HG03095 (cell line): ENCODE results near the gene DBT.
"Not testable (repeated sequence)": the region's sequence is repeated elsewhere in the genome, so short reads cannot be mapped to it uniquely, and the experiment has no call there.

Experiments
- ATAC-seq: cut with Tn5 transposase; IDR thresholded peaks from one replicate; pipeline ENCODE4 v1.9.1; 2021; ENCODE audit warnings: moderate library complexity; ENCODE audit not compliant: unreplicated experiment

DBT gene

GRCh38 chr1:100249537-100250257 lies at the start of gene DBT:
Gene DBT (minus strand): TSS chr1:100249834. CDS start chr1:100249820, 14 bp downstream.
- peak; percentile 100 for ATAC-seq

- no peak for ATAC-seq
Observed at GRCh38 chr1:100298512-100298911, 48.9 kb upstream of the DBT start.

DNA sequence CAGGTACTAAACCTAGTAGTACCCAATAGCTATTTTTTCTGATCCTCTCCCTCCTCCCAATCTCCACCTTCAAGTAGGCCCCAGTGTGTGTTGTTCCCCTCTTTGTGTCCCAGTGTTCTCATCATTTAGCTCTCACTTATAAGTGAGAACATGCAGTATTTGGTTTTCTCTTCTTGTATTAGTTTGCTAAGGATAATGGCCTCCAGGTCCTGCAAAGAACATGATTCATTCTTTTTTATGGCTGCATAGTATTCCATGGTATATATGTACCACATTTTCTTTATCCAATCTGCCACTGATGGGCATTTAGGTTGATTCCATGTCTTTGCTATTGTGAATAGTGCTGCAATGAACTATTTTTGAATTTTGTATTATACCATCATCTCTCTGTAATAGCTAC lies 47.4 kb upstream of the DBT start:
- ATAC-seq, result not testable (repeated sequence)

DNA sequence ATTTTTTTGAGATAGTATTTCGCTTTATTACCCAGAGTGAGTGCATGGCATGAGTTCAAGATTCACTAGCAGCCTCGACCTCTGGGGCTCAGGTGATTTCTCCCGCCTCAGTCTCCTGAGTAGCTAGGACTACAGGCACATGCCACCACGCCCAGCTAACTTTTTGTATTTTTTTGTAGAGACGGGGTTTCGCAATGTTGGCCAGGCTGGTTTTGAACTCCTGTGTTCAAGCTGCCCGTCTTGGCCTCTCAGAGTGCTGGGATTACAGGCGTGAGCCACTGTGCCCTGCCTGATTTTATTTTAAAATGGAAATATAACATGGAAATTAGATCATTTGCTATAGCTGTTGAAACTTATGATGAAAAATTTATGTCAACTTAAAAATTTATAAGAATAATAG lies 46.5 kb upstream of the DBT start:
- no peak for ATAC-seq

DNA sequence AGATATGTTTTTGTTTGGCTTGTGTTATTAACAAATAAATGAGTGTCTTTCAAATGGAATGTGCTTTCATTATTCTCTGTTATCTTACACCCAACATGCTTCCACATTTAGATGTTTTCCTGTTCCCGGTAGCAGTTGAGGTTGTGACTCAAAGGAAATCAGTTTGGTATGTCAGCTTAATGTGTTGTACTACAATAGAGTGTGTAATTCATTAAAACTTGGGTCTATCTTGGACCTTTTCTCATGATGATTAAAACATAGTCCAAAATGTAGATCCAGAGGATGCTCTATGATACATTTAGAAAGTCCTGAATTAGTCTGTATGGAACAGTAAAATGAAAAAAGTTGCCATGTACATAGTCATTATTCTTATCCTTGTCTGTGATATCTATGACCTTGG lies 43.1 kb upstream of the DBT start:
- ATAC-seq, result no peak

DNA sequence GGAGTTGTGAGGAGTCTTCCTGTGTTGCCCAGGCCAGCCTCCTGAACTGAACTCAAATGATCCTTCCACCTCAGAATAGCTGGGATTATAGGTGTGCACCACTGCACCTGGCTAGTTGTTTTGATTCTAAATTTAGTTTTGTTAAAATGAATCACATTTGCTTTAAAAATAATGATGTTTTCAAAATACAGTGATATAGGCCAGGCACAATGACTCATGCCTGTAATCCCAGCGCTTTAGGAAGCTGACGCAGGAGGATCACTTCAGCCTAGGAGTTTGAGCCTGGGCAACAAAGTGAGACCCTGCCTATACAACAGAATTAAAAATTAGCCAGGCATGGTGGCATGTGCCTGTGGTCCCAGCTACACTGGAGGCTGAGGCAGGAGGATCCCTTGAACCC lies 40.7 kb upstream of the DBT start:
- no peak for ATAC-seq

DNA sequence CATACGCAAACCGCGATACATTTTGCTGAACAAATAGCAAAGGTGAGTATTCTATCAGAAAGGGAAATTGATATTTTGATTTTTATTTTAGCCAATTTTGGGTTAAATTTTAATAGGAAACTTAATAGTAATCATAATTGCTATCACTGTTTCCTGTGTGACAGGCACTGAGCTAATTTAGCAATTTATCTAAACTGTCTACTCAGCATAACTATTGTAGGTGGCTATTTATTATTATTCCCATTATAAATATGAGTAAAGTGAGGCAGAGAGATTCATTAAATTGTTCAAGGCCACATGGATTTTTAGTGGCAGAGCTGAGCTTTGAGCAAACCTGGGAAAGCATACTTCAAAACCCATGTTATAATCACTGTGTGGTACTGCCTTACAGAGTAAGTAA lies 37.5 kb upstream of the DBT start:
- ATAC-seq, result no peak

DNA sequence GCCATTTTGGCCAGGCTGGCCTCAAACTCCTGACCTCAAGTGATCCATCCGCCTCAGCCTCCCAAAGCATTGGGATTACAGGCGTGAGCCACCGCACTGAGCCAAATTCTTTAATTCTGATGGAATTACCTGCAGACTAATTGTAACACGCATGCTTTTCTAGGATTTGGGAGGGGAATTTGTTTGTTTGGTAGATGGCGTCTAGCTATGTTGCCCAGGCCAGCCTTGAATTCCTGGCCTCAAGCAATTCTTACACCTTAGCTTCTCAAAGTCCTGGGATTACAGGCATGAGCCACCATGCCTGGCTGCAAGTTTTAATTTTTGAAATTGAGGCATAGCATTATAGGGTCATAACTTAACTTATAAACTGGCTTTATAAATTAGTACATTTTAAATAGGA lies 35.0 kb upstream of the DBT start:
- no peak for ATAC-seq

DNA sequence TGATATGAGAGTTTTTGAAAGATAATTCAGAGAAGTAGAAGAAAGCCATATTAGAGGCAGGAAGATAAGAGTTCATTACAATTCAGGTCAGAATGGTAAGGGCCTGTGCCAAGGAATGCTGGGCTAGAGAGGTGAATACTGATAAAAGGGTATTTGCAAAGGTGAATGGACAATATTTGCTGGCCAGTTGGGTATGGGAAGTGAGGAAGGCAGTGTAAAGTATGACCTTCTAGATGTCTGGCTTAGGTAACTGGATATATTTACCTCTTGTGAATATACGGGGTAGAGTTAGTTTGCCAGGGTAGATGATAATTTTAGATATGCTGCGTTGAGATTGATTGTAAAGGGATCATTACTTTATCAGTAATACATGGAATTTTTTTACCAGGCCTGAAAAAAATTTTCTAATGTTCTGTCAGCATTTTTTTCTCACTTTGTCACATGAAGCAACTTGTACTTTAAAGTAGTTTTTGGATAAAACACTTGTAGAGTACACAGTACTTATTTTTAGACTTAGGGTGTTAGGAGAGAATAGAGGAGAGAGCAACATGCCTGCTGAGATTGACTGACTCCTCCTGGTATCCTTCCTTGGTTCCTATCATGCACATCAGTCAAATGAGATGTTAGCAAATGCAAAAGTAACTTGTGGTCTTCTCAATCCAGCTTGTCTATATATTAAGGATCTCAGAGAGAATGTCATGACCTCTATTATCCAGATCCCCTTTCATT lies 30.5 kb upstream of the DBT start:
- no peak for ATAC-seq

GRCh38 chr1:100279358-100279923 lies 29.8 kb upstream of the DBT start:
- no peak for ATAC-seq

DNA sequence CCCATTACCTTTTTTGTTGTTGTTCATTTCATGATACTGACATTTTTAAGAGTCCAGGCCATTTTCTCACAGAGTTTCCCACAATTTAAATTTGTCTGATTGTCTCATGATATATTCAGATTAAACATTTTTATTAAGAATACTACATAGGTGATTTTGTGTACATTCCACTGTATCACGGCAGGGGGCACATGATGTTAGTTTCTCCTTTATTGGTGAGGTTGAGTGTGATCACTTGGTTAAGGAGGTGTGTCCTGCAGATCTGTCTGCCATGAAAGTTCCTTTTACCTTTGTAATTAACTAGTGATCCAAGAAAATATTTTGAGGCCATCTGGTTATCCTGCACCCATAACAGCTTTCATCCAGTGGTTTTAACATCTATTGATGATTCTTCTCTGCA lies 28.2 kb upstream of the DBT start:
- no peak for ATAC-seq

DNA sequence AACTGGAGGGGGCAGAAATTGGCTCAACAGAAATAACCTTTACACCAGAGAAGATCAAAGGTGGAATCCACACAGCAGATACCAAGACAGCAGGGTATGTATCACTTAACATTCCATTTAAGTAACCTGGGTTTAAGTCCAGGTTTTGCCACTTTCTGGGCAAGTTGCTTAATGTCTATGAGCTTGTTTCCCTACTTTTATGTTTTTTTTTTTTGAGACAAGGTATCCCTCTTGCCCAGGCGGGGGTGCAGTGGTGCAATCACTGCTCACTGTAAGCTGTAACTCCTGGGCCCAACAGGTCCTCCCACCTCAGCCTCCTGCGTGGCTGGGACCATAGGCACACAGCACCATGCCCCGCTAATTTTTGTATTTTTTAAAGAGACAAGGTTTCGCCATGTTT lies 18.6 kb upstream of the DBT start:
- ATAC-seq, result no peak

GRCh38 chr1:100267284-100267683 lies 17.6 kb upstream of the DBT start:
- no peak for ATAC-seq

- ATAC-seq, result peak; percentile 17
Observed at GRCh38 chr1:100266741-100267140, 17.1 kb upstream of the DBT start.

DNA sequence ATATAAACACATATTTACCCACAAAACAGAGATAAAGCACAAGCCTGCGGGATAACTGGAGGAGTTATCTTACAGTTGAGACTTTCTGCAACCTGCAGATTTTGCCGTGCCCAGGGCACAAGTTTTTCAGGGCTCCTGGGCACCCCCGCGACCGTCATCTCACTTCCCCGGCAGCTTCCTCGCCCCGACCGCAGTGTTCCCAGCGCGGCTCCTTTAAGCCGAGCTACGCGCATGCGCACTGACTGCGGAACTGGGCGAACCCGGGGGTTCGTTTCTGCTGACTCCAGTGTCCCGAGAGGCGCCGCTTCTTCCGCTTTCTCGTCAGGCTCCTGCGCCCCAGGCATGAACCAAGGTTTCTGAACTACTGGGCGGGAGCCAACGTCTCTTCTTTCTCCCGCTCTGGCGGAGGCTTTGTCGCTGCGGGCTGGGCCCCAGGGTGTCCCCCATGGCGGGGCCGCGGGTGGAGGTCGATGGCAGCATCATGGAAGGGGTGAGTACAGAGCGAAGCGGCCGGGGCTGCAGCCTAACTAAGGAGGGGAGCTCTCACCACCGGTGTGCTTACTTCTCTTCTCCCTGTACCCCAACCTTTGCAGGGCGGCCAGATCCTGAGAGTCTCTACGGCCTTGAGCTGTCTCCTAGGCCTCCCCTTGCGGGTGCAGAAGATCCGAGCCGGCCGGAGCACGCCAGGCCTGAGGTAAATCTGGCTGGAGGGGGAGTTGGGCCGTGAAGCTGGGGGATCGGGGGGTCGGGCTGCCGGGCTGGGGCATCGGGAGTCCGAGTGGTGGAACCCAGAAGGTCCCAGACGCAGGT lies 16.5 kb upstream of the DBT start, which contains the start of gene RTCA:
Gene RTCA (plus strand): TSS at position 286 of the 810 bp plus-strand sequence. CDS start 160 bp downstream, at position 446.
- ATAC-seq, result peak; percentile 95

DNA sequence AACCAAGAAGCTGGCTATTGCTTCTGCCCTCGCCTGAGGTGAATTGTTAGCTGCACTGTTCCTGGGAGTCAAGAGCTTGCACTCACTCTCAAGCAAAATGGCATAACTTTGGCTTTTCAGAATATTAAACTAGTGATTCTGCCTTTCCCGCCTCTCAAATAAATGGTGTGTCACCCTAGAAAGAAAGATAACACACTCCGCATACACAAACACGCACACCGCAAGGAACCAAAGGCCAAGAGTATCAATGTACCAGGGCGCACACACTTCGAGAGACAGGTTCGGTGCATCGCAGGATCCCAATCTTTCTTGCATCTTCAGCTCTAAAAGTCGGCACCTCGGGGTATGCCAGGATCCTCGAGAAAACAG lies 15.9 kb upstream of the DBT start:
- ATAC-seq, result peak; percentile 27

DNA sequence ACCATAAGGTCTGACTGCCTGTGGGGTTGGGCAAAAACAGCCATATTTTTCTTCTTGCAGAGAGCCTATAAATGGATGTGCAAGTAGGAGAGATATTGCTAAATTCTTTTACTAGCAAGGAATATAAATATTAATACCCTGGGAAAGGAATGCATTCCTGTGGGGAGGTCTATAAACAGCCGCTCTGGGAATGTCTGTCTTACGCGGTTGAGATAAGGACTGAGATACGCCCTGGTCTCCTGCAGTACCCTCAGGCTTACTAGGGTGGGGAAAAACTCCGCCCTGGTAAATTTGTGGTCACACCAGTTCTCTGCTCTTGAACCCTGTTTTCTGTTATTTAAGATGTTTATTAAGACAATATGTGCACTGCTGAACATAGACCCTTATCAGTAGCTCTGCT lies 14.4 kb upstream of the DBT start:
- ATAC-seq, result not testable (repeated sequence)

DNA sequence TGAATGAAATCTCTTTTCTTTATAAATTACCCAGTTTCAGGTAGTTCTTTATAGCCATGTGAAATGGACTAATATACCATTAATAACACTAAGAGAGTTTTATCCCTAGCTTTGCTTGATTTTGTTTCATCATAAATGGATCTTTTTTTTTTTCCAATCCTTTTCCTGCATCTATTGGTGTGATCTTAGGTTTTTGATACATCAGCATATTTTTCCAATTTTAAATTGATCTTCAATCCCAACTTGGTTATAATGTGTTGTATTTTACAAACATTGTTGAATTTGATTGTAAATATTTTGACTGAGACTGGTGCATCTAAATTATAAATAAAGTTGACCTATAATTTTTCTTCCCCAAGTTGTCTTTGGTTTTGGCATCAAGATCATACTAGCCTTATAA lies 12.1 kb upstream of the DBT start:
- ATAC-seq, result no peak

GRCh38 chr1:100258427-100258826 lies 8.8 kb upstream of the DBT start:
- ATAC-seq, result not testable (repeated sequence)

GRCh38 chr1:100256273-100256672 lies 6.6 kb upstream of the DBT start:
- ATAC-seq, result not testable (repeated sequence)

GRCh38 chr1:100253552-100253951 lies 3.9 kb upstream of the DBT start:
- ATAC-seq, result no peak
